ENCODE measurements around the gene GREM2. TPM values are rescaled to one million over a fixed set of nuclear protein-coding genes. Genes with fewer than 3 reads are reported as not detected.
A peak's percentile ranks its signal among the peaks of the same experiment; 100 is the strongest.

The GREM2 gene
- total RNA-seq, 2 experiments from 2014 or later, result 0.07 TPM

DNA sequence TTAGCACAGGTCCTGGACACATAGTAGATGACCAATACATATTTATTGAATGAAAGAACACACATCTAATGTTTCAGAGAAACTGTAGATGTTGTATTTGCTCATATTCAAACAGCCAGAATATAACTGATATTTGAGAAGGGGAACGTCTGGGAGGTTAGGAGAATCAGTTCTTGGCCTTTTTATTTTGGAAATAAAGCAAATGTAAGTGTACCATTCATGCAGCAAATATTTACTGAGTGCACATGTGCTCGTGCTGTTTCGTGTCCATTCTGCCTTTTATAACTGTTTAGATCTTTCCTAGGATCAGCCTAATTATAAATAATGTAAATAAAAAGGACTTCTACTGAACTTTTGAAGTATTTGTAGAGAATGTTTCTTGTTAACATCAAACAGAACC, 103.8 kb downstream of the GREM2 start:
- Mint-ChIP-seq H3K27ac (no peak overlapping the region), H3K36me3 (ENCODE audit: low read depth) (no peaks in the 10 kb centered on the region), H3K27me3 (no peaks in the 10 kb centered on the region), H3K4me3 (no peak overlapping the region), H3K4me1 (no peaks in the 10 kb centered on the region), H3K9me3 (ENCODE audit: low read depth) (peaks cover 3% of the 10 kb centered on the region)
- intact Hi-C loops (cut with DNase I, micrococcal nuclease), result no loop called here
- no peak for DNase-seq
- POLR2A ChIA-PET, result no interaction called here
- ATAC-seq, result no peak
- CTCF ChIA-PET, result no interaction called here

- no peaks in the 10 kb centered on the region for H3K27me3 Mint-ChIP-seq
- H3K36me3 Mint-ChIP-seq (ENCODE audit: low read depth), result no peaks in the 10 kb centered on the region
- no peak overlapping the region for H3K4me3 Mint-ChIP-seq
- no peak overlapping the region for H3K27ac Mint-ChIP-seq
- H3K4me1 Mint-ChIP-seq, result no peaks in the 10 kb centered on the region
- ATAC-seq, result no peak
- intact Hi-C loops (cut with DNase I, micrococcal nuclease), result no loop called here
- CTCF ChIA-PET, result no interaction called here
- DNase-seq, result no peak
- H3K9me3 Mint-ChIP-seq (ENCODE audit: low read depth), result peaks cover 3% of the 10 kb centered on the region
- POLR2A ChIA-PET, result no interaction called here
Measured at GRCh38 chr1:240506176-240506575, 105.8 kb downstream of the GREM2 start.

- Mint-ChIP-seq H3K36me3 (ENCODE audit: low read depth) (no peaks in the 10 kb centered on the region), H3K27ac (no peak overlapping the region), H3K4me1 (no peaks in the 10 kb centered on the region), H3K4me3 (no peak overlapping the region), H3K27me3 (no peaks in the 10 kb centered on the region), H3K9me3 (ENCODE audit: low read depth) (no peaks in the 10 kb centered on the region)
- CTCF ChIA-PET, result no interaction called here
- DNase-seq (no peak), ATAC-seq (no peak)
- intact Hi-C loops (cut with DNase I, micrococcal nuclease), result no loop called here
- POLR2A ChIA-PET, result no interaction called here
Measured at GRCh38 chr1:240503558-240503957, 108.4 kb downstream of the GREM2 start.

GRCh38 chr1:240503036-240503435, 108.9 kb downstream of the GREM2 start:
- Mint-ChIP-seq H3K9me3 (ENCODE audit: low read depth) (no peaks in the 10 kb centered on the region), H3K27me3 (no peaks in the 10 kb centered on the region), H3K36me3 (ENCODE audit: low read depth) (no peaks in the 10 kb centered on the region), H3K27ac (no peak overlapping the region), H3K4me3 (no peak overlapping the region), H3K4me1 (no peaks in the 10 kb centered on the region)
- ChIA-PET POLR2A (no interaction called here), CTCF (no interaction called here)
- intact Hi-C loops (cut with DNase I, micrococcal nuclease), result no loop called here
- no peak for DNase-seq
- ATAC-seq, result no peak

GRCh38 chr1:240501115-240501514, 110.8 kb downstream of the GREM2 start:
- Mint-ChIP-seq H3K9me3 (ENCODE audit: low read depth) (no peaks in the 10 kb centered on the region), H3K36me3 (ENCODE audit: low read depth) (no peaks in the 10 kb centered on the region), H3K27ac (no peak overlapping the region), H3K4me1 (no peaks in the 10 kb centered on the region), H3K27me3 (no peaks in the 10 kb centered on the region), H3K4me3 (no peak overlapping the region)
- no peak for ATAC-seq
- ChIA-PET POLR2A (no interaction called here), CTCF (no interaction called here)
- intact Hi-C loops (cut with DNase I, micrococcal nuclease), result no loop called here
- DNase-seq, result no peak

DNA sequence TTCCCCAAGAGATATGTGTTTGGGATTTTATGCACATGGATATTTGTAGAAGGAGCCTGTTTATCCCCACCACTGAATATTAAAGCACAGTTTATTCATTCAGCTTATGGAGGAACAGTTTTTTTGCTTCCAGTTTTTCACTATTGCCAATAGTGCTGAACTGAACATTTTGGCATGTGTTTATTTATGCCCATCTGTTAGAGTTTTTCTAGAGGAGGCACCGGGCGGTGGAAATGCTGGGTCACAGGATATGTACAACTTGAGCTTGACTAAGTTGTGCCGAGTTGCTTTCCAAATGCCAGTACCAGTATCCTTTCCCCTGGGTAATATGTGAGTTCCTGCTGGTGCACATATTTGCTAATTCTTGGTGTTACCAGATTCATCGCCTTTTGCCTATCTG, 111.3 kb downstream of the GREM2 start:
- no peaks in the 10 kb centered on the region for H3K36me3 Mint-ChIP-seq (ENCODE audit: low read depth)
- intact Hi-C loops (cut with DNase I, micrococcal nuclease), result no loop called here
- H3K4me3 Mint-ChIP-seq, result no peak overlapping the region
- H3K4me1 Mint-ChIP-seq, result no peaks in the 10 kb centered on the region
- H3K27me3 Mint-ChIP-seq, result no peaks in the 10 kb centered on the region
- DNase-seq, result no peak
- ChIA-PET POLR2A (no interaction called here), CTCF (no interaction called here)
- ATAC-seq, result no peak
- no peak overlapping the region for H3K27ac Mint-ChIP-seq
- no peaks in the 10 kb centered on the region for H3K9me3 Mint-ChIP-seq (ENCODE audit: low read depth)

GRCh38 chr1:240499012-240499411, 112.9 kb downstream of the GREM2 start:
- DNase-seq, result no peak
- H3K27ac Mint-ChIP-seq, result no peak overlapping the region
- CTCF ChIA-PET, result no interaction called here
- intact Hi-C loops (cut with DNase I, micrococcal nuclease), result no loop called here
- POLR2A ChIA-PET, result no interaction called here
- ATAC-seq, result no peak
- H3K4me3 Mint-ChIP-seq, result no peak overlapping the region
- no peaks in the 10 kb centered on the region for H3K4me1 Mint-ChIP-seq
- no peaks in the 10 kb centered on the region for H3K9me3 Mint-ChIP-seq (ENCODE audit: low read depth)
- no peaks in the 10 kb centered on the region for H3K36me3 Mint-ChIP-seq (ENCODE audit: low read depth)
- no peaks in the 10 kb centered on the region for H3K27me3 Mint-ChIP-seq

- DNase-seq (no peak), ATAC-seq (no peak)
- ChIA-PET POLR2A (no interaction called here), CTCF (no interaction called here)
- intact Hi-C loops (cut with DNase I, micrococcal nuclease), result no loop called here
- Mint-ChIP-seq H3K9me3 (ENCODE audit: low read depth) (no peaks in the 10 kb centered on the region), H3K4me3 (no peak overlapping the region), H3K27ac (no peak overlapping the region), H3K27me3 (no peaks in the 10 kb centered on the region), H3K4me1 (no peaks in the 10 kb centered on the region), H3K36me3 (ENCODE audit: low read depth) (no peaks in the 10 kb centered on the region)
Measured at GRCh38 chr1:240498335-240498734, 113.6 kb downstream of the GREM2 start.

DNA sequence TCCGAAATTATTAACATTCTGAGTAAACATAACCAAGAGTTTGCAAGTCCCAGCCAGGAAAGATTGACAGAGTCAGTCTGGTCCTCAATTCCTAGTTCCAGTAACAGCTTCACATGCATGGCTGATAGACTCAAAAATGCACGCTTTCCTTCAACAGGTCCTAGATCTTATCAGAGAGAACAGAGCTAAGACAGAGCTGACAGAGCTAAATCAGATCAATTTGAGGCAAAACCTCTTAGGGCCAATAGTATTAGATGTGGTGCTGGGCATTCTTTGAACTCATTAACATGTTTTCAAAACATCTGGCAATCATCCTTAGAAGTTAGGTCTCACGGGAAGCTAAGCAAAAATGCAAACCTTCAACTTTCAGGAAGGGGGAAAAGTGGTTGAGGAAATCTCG, 114.0 kb downstream of the GREM2 start:
- DNase-seq, result no peak
- intact Hi-C loops (cut with DNase I, micrococcal nuclease), result no loop called here
- no peak overlapping the region for H3K27ac Mint-ChIP-seq
- no peak for ATAC-seq
- CTCF ChIA-PET, result interaction anchor here (0.6 to 0.7 kb wide), 2 partner anchors 310 to 1291 kb away, joined by 3 read pairs; no protein-coding TSS in a partner anchor
- H3K4me3 Mint-ChIP-seq, result no peak overlapping the region
- no peaks in the 10 kb centered on the region for H3K27me3 Mint-ChIP-seq
- POLR2A ChIA-PET, result no interaction called here
- no peaks in the 10 kb centered on the region for H3K36me3 Mint-ChIP-seq (ENCODE audit: low read depth)
- no peaks in the 10 kb centered on the region for H3K9me3 Mint-ChIP-seq (ENCODE audit: low read depth)
- H3K4me1 Mint-ChIP-seq, result no peaks in the 10 kb centered on the region

DNA sequence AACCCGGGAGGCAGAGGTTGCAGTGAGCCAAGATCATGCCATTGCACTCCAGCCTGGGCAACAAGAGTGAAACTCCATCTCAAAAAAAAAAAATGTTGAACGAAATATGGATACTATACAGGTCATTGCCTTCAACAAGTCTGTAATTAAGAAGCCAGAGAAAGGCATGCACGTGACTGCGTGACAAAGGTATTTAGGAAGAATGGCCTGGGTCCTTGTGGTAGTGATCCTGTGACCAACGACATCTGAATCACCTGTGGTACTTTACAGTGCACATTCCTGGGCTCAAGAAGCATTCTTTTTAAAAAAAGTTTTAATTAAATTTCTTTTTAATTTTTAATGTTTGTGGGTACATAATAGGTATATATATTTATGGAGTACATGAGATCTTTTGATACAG, 115.0 kb downstream of the GREM2 start:
- H3K27me3 Mint-ChIP-seq, result no peaks in the 10 kb centered on the region
- POLR2A ChIA-PET, result no interaction called here
- no peaks in the 10 kb centered on the region for H3K36me3 Mint-ChIP-seq (ENCODE audit: low read depth)
- DNase-seq, result no peak
- H3K4me1 Mint-ChIP-seq, result no peaks in the 10 kb centered on the region
- intact Hi-C loops (cut with DNase I, micrococcal nuclease), result no loop called here
- H3K27ac Mint-ChIP-seq, result no peak overlapping the region
- no peaks in the 10 kb centered on the region for H3K9me3 Mint-ChIP-seq (ENCODE audit: low read depth)
- CTCF ChIA-PET, result no interaction called here
- H3K4me3 Mint-ChIP-seq, result no peak overlapping the region
- ATAC-seq, result no peak

DNA sequence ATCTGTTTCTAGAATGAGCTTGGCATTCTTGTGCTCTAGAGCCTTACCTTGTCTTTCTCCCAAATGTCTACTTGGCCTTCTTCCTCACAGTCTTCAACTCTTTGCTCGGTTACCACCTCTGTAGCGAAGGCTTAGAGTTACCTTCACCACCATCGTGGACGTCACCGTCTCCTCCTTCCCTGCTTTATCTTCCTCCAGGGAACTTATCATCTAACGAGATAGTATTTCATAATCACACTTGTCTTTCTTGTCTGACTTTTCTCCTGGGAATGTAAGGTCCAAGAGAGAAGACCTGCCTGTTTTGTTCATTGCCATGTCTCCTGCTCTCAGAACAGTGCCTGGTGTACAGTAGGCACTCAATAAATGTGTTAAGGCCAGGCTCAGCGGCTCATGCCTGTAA, 115.6 kb downstream of the GREM2 start:
- ChIA-PET CTCF (no interaction called here), POLR2A (no interaction called here)
- DNase-seq, result no peak
- Mint-ChIP-seq H3K4me3 (no peak overlapping the region), H3K9me3 (ENCODE audit: low read depth) (no peaks in the 10 kb centered on the region), H3K36me3 (ENCODE audit: low read depth) (no peaks in the 10 kb centered on the region), H3K27ac (no peak overlapping the region), H3K4me1 (no peaks in the 10 kb centered on the region), H3K27me3 (peaks cover 2% of the 10 kb centered on the region)
- ATAC-seq, result no peak
- intact Hi-C loops (cut with DNase I, micrococcal nuclease), result no loop called here

DNA sequence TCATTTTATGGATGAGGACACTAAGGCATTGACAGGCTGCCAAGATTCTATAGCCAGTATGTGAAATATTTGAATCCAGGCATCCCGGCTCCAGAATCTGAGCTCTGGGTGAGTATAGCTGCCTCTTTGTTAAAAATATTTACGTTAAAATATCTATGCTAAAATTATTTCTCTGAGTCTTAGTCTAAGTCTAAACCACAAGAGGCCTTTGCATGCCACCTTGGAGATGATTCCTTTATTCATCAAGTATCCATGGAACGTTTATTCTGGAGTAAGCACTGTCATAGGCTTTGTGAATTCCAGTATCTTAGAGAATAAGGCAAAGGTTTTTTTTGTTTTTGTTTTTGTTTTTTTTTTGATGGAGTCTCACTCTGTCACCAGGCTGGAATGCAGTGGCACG, 116.4 kb downstream of the GREM2 start:
- no peak for ATAC-seq
- Mint-ChIP-seq H3K4me1 (no peaks in the 10 kb centered on the region), H3K36me3 (ENCODE audit: low read depth) (no peaks in the 10 kb centered on the region), H3K4me3 (no peak overlapping the region), H3K9me3 (ENCODE audit: low read depth) (no peaks in the 10 kb centered on the region), H3K27ac (no peak overlapping the region), H3K27me3 (peaks cover 4% of the 10 kb centered on the region)
- ChIA-PET CTCF (no interaction called here), POLR2A (no interaction called here)
- DNase-seq, result no peak
- intact Hi-C loops (cut with DNase I, micrococcal nuclease), result no loop called here

- no peaks in the 10 kb centered on the region for H3K9me3 Mint-ChIP-seq (ENCODE audit: low read depth)
- H3K4me1 Mint-ChIP-seq, result no peaks in the 10 kb centered on the region
- peak overlapping the region; percentile 41 for H3K4me3 Mint-ChIP-seq
- ATAC-seq (peak; percentile 47), DNase-seq (peak; percentile 37)
- POLR2A ChIA-PET, result no interaction called here
- no peak overlapping the region for H3K27ac Mint-ChIP-seq
- intact Hi-C loops (cut with DNase I, micrococcal nuclease), result no loop called here
- CTCF ChIA-PET, result interaction anchor here (0.6 kb wide), 1 partner anchor 1923 kb away, joined by 4 read pairs; no protein-coding TSS in a partner anchor
- H3K27me3 Mint-ChIP-seq, result peaks cover 4% of the 10 kb centered on the region
- H3K36me3 Mint-ChIP-seq (ENCODE audit: low read depth), result no peaks in the 10 kb centered on the region
Measured at GRCh38 chr1:240492832-240493440, 119.0 kb downstream of the GREM2 start.

All from activated CD4-positive, alpha-beta T cell treated with anti-CD3 and anti-CD28 coated beads for 36 hours (primary cell).